HepG2 (cell line): ENCODE results near the gene SLC26A2. TPM values are rescaled to one million over a fixed set of nuclear protein-coding genes. Genes with fewer than 3 reads are reported as not detected.

Source experiments
- ASH2L ChIP-seq: fragments of 300-600, 200-600 bp; sonication (generic); IDR thresholded peaks from 2 replicates; pipeline ENCODE4 v1.7.0; 2017; ENCODE audit warnings: low read depth, mild to moderate bottlenecking, moderate library complexity, mixed read lengths, low read length; ENCODE audit not compliant: insufficient read length
- DBP ChIP-seq: sonication (generic); formaldehyde crosslinking; IDR thresholded peaks from 2 replicates; pipeline ENCODE4 v1.4.0; 2020; ENCODE audit warnings: missing genetic modification reagents; ENCODE audit errors: not compliant biosample characterization
- ELF4 ChIP-seq: sonication (generic); formaldehyde crosslinking; IDR thresholded peaks from 2 replicates; pipeline ENCODE4 v1.5.0; 2020; ENCODE audit warnings: missing genetic modification reagents, mild to moderate bottlenecking, moderate library complexity, borderline replicate concordance
- GATAD2A ChIP-seq: IDR thresholded peaks from 2 replicates; pipeline ENCODE4 v1.6.1; 2016
- GLMP ChIP-seq: sonication (generic); formaldehyde crosslinking; IDR thresholded peaks from 2 replicates; pipeline ENCODE4 v1.9.0; 2021; ENCODE audit warnings: missing genetic modification reagents, mild to moderate bottlenecking, borderline replicate concordance
- GPN1 ChIP-seq: sonication (generic); formaldehyde crosslinking; IDR thresholded peaks from 2 replicates; pipeline ENCODE4 v1.5.1; 2020; ENCODE audit warnings: missing genetic modification reagents, borderline replicate concordance
- HHEX ChIP-seq: IDR thresholded peaks from 2 replicates; pipeline ENCODE4 v1.6.1; 2016; ENCODE audit warnings: control low read depth
- HNF4A ChIP-seq: sonication (generic); formaldehyde crosslinking; IDR thresholded peaks from 2 replicates; pipeline ENCODE4 v1.4.0; 2020; ENCODE audit warnings: missing genetic modification reagents
- HNF4G ChIP-seq, 2 experiments: sonication (generic) in 1 of 2; formaldehyde crosslinking in 1 of 2; IDR thresholded peaks; 2 replicates each; pipeline versions ENCODE4 v1.4.0 to v1.6.1; 2011 to 2020; ENCODE audit warnings: borderline replicate concordance in 2 of 2, low read depth in 2 of 2, mild to moderate bottlenecking in 2 of 2, low read length in 1 of 2, missing genetic modification reagents in 1 of 2, moderate library complexity in 1 of 2
- IRF2 ChIP-seq: IDR thresholded peaks from 2 replicates; pipeline ENCODE4 v1.6.1; 2018; ENCODE audit warnings: missing genetic modification reagents, missing compliant biosample characterization
- JUNB ChIP-seq: sonication (generic); formaldehyde crosslinking; IDR thresholded peaks from 2 replicates; pipeline ENCODE4 v1.8.0; 2022; ENCODE audit warnings: missing genetic modification reagents, mild to moderate bottlenecking, borderline replicate concordance
- KMT2B ChIP-seq: IDR thresholded peaks from 2 replicates; pipeline ENCODE4 v1.6.1; 2016; ENCODE audit warnings: missing genetic modification reagents, missing compliant biosample characterization
- MATR3 ChIP-seq: sonication (generic); formaldehyde crosslinking; IDR thresholded peaks from 2 replicates; pipeline ENCODE4 v1.4.0; 2020; ENCODE audit warnings: missing genetic modification reagents
- MED1 ChIP-seq: sonication (generic); formaldehyde crosslinking; IDR thresholded peaks from 2 replicates; pipeline ENCODE4 v1.4.0; 2020; ENCODE audit warnings: missing genetic modification reagents
- NCOA2 ChIP-seq: sonication (generic); formaldehyde crosslinking; IDR thresholded peaks from 2 replicates; pipeline ENCODE4 v1.8.0; 2022; ENCODE audit warnings: inconsistent platforms
- NFATC3 ChIP-seq: sonication (generic); formaldehyde crosslinking; IDR thresholded peaks from 2 replicates; pipeline ENCODE4 v1.5.1; 2020; ENCODE audit warnings: mild to moderate bottlenecking, missing genetic modification reagents
- NFKBIZ ChIP-seq: IDR thresholded peaks from 2 replicates; pipeline ENCODE4 v1.6.1; 2018; ENCODE audit warnings: missing genetic modification reagents, missing compliant biosample characterization
- RCOR2 ChIP-seq: IDR thresholded peaks from 2 replicates; pipeline ENCODE4 v1.6.1; 2016; ENCODE audit warnings: missing biosample characterization, missing genetic modification reagents
- REL ChIP-seq: sonication (generic); formaldehyde crosslinking; conservative IDR thresholded peaks from 2 replicates; pipeline ENCODE4 v1.8.0; 2022; ENCODE audit warnings: mild to moderate bottlenecking, missing genetic modification reagents, moderate library complexity
- RFXAP ChIP-seq: sonication (generic); formaldehyde crosslinking; IDR thresholded peaks from 2 replicates; pipeline ENCODE4 v1.4.0; 2020; ENCODE audit warnings: missing genetic modification reagents, borderline replicate concordance
- SAP130 ChIP-seq: IDR thresholded peaks from 2 replicates; pipeline ENCODE4 v1.6.1; 2016; ENCODE audit warnings: low read depth
- SYNCRIP ChIP-seq: fragments of 200-400 bp; formaldehyde crosslinking; IDR thresholded peaks from 2 replicates; pipeline ENCODE4 v1.6.1; 2018; ENCODE audit warnings: mild to moderate bottlenecking, low read depth, low read length; ENCODE audit not compliant: insufficient read depth
- ZBTB33 ChIP-seq: sonication (generic); formaldehyde crosslinking; IDR thresholded peaks from 2 replicates; pipeline ENCODE4 v1.4.0; 2020; ENCODE audit warnings: missing genetic modification reagents
- ZNF446 ChIP-seq: sonication (generic); formaldehyde crosslinking; IDR thresholded peaks from 2 replicates; pipeline ENCODE4 v1.5.0; 2020; ENCODE audit warnings: mild to moderate bottlenecking, missing genetic modification reagents
- ZNF468 ChIP-seq: sonication (generic); formaldehyde crosslinking; IDR thresholded peaks from 2 replicates; pipeline ENCODE4 v1.8.0; 2022; ENCODE audit warnings: mild to moderate bottlenecking, moderate library complexity, missing genetic modification reagents
- ZNF563 ChIP-seq: sonication (generic); formaldehyde crosslinking; IDR thresholded peaks from 2 replicates; pipeline ENCODE4 v1.8.0; 2022; ENCODE audit warnings: mild to moderate bottlenecking, moderate library complexity, missing genetic modification reagents
- ZNF614 ChIP-seq: IDR thresholded peaks from 2 replicates; pipeline ENCODE4 v1.6.1; 2018; ENCODE audit warnings: missing biosample characterization, missing genetic modification reagents, inconsistent platforms, borderline replicate concordance
- ZSCAN22 ChIP-seq: sonication (generic); formaldehyde crosslinking; IDR thresholded peaks from 2 replicates; pipeline ENCODE4 v1.4.0; 2020; ENCODE audit warnings: mild to moderate bottlenecking, missing genetic modification reagents
- polyA plus RNA-seq, 8 experiments: library from polyadenylated mRNA; depleted of rRNA in 3 of 8; stranded (reverse) in 7 of 8; unstranded in 1 of 8; fragments of >200 nt; fragmentation: Illumina TruSeq in 4 of 8; extraction: Trizol in 4 of 8; gene quantifications; 2 replicates each; pipeline versions ENCODE4 v1.2.1 to v1.2.3, GENCODE V29; 2011 to 2016; ENCODE audit warnings: low read depth in 4 of 8, missing spikeins in 1 of 8, mixed read lengths in 1 of 8; ENCODE audit not compliant: insufficient read depth in 1 of 8
- total RNA-seq, 5 experiments: library from RNA; depleted of rRNA; stranded (reverse); fragments of >200 nt; fragmentation: Illumina TruSeq; extraction: Trizol; gene quantifications; 2 replicates each; pipeline ENCODE4 v1.2.3, GENCODE V29; 2016; ENCODE audit warnings: low read depth in 1 of 5

The SLC26A2 gene
- total and polyA plus RNA-seq, 2 of the 13 experiments (the other 11 are each of a cell fraction or from before 2014, with no cell fraction given) = 2.2 to 7.9 TPM

GRCh38 chr5:150000256-150000989 lies 39.9 kb downstream of the SLC26A2 start, which contains the start of the genes HMGXB3 and TIGD6 (continued):
- TF ChIP-seq ZNF563 (peak; percentile 94), GATAD2A (CRISPR knock-in tag) (peak; percentile 83), GPN1 (CRISPR knock-in tag) (0 out of 2 replicates have a peak, but pooled peaks have one; percentile 18), HHEX (CRISPR knock-in tag) (no peak), ZNF446 (CRISPR knock-in tag) (peak; percentile 91; the same call in 1 of the 2 replicates), SYNCRIP (no peak), ZBTB33 (CRISPR knock-in tag) (peak; percentile 19; the same call in 1 of the 2 replicates), RFXAP (peak; percentile 52; the same call in 1 of the 2 replicates), ZNF614 (peak; percentile 95), RCOR2 (CRISPR knock-in tag) (no peak), HNF4A (CRISPR knock-in tag) (peak; percentile 56), ELF4 (CRISPR knock-in tag) (peak; percentile 51; the same call in 1 of the 2 replicates), NFATC3 (peak; percentile 17; the same call in 1 of the 2 replicates), ZSCAN22 (CRISPR knock-in tag) (no peak; the same call in 1 of the 2 replicates), GLMP (CRISPR knock-in tag) (no peak), SAP130 (CRISPR knock-in tag) (peak; percentile 97), NFKBIZ (CRISPR knock-in tag) (peak; percentile 69), IRF2 (CRISPR knock-in tag) (peak; percentile 99), MED1 (CRISPR knock-in tag) (peak; percentile 73), NCOA2 (CRISPR knock-in tag) (peak; percentile 61), DBP (CRISPR knock-in tag) (no peak), ZNF468 (CRISPR knock-in tag) (peak; percentile 53; the same call in 1 of the 2 replicates), ASH2L (peak; percentile 74), JUNB (CRISPR knock-in tag) (no peak), MATR3 (no peak), HNF4G (IDR thresholded peaks at IDR 0.05; ENCODE audit: borderline replicate concordance, low read depth, low read length) (no peak), HNF4G (CRISPR knock-in tag; IDR thresholded peaks at IDR 0.05; ENCODE audit: borderline replicate concordance, low read depth) (no peak; the same call in 1 of the 2 replicates), KMT2B (CRISPR knock-in tag) (peak; percentile 96), REL (CRISPR knock-in tag) (no peak)
